PC-9 (cell line): ENCODE measurements around the gene MTHFD2. TPM values are rescaled to one million over a fixed set of nuclear protein-coding genes. Genes with fewer than 3 reads are reported as not detected.

Source experiments
- BruUV-seq: library from RNA; stranded (reverse); fragments of 400-500 nt; replicated peaks from 2 replicates; lab custom pipeline; 2021; lab: Mats Ljungman, UMichigan
- CTCF ChIA-PET: fragments of 300-600 bp; sonication (Branson Sonifier 250); formaldehyde crosslinking; loops from one replicate; lab custom pipeline; 2022; ENCODE audit warnings: antibody characterized with exemption; lab: Charles Lee
- POLR2A ChIA-PET: fragments of 300-600 bp; sonication (Branson Sonifier 250); formaldehyde crosslinking; loops from one replicate; lab custom pipeline; 2022; ENCODE audit warnings: antibody characterized with exemption; ENCODE audit not compliant: unreplicated experiment; lab: Charles Lee
- DNase-seq, 2 experiments: peaks; one replicate each; pipeline versions ENCODE4 v3.0.0 to v3.0.0-alpha.2; 2015 to 2022; ENCODE audit warnings: mixed read lengths in 1 of 2
- H2AFZ ChIP-seq: fragments of 200-600 bp; sonication (generic); 2 replicates; pipeline ENCODE4 v1.8.1; 2017; ENCODE audit warnings: antibody characterized with exemption
- H3F3A ChIP-seq: fragments of 200-600 bp; sonication (generic); 2 replicates; pipeline ENCODE4 v1.8.1; 2017; ENCODE audit warnings: antibody characterized with exemption, mild to moderate bottlenecking, low read depth; ENCODE audit not compliant: insufficient read depth
- H3K27ac ChIP-seq: fragments of 200-600 bp; sonication (generic); 2 replicates; pipeline ENCODE4 v1.6.1; 2016; ENCODE audit warnings: mixed run types
- H3K27me3 ChIP-seq: fragments of 200-600 bp; sonication (generic); 2 replicates; pipeline ENCODE4 v1.6.1; 2016; ENCODE audit warnings: low read depth, mixed run types; ENCODE audit not compliant: insufficient read depth
- H3K36me3 ChIP-seq: fragments of 200-600 bp; sonication (generic); 2 replicates; pipeline ENCODE4 v1.6.1; 2016; ENCODE audit warnings: low read depth, mixed run types
- H3K4me1 ChIP-seq: fragments of 200-600 bp; sonication (generic); replicated peaks from 2 replicates; pipeline ENCODE4 v1.6.1; 2016; ENCODE audit warnings: mixed run types; ENCODE audit not compliant: insufficient read depth
- H3K4me2 ChIP-seq: fragments of 200-600 bp; sonication (generic); 2 replicates; pipeline ENCODE4 v1.6.1; 2017; ENCODE audit warnings: mixed run types
- H3K4me3 ChIP-seq: fragments of 200-600 bp; sonication (generic); 2 replicates; pipeline ENCODE4 v1.6.1; 2016; ENCODE audit warnings: mixed run types
- H3K79me2 ChIP-seq: fragments of 200-600 bp; sonication (generic); 2 replicates; pipeline ENCODE4 v1.6.1; 2017; ENCODE audit warnings: low read depth, mixed run types
- H3K9me2 ChIP-seq: fragments of 200-600 bp; sonication (generic); 2 replicates; pipeline ENCODE4 v1.8.1; 2017; ENCODE audit warnings: mild to moderate bottlenecking; ENCODE audit not compliant: insufficient read depth
- H3K9me3 ChIP-seq: fragments of 200-600 bp; sonication (generic); 2 replicates; pipeline ENCODE4 v1.8.1; 2016; ENCODE audit warnings: low read depth; ENCODE audit not compliant: insufficient read depth
- H4K20me1 ChIP-seq: fragments of 200-600 bp; sonication (generic); 2 replicates; pipeline ENCODE4 v1.8.1; 2017; ENCODE audit not compliant: insufficient read depth
- EZH2 ChIP-seq: fragments of 200-600 bp; sonication (generic); IDR thresholded peaks from 2 replicates; pipeline ENCODE4 v1.8.0; 2017; ENCODE audit warnings: antibody characterized with exemption, low read depth
- intact Hi-C: fragments of 100-400 bp; cut with micrococcal nuclease; formaldehyde crosslinking; loops from one replicate; pipeline ENCODE4 v1.10.0; 2022; ENCODE audit not compliant: unreplicated experiment
- total RNA-seq: library from RNA; stranded (reverse); gene quantifications from 2 replicates; pipeline ENCODE4 v1.2.3, GENCODE V29; 2021
- TF ChIP-seq, protein P1 (sequence below): fragments of 200-600 bp; sonication (generic); conservative IDR thresholded peaks from 2 replicates; pipeline ENCODE4 v1.6.1; 2017; ENCODE audit warnings: mixed run types, antibody characterized with exemption, mild to moderate bottlenecking, moderate library complexity

The MTHFD2 gene
- total RNA-seq, 1 experiment from 2014 or later = 192 TPM

DNA sequence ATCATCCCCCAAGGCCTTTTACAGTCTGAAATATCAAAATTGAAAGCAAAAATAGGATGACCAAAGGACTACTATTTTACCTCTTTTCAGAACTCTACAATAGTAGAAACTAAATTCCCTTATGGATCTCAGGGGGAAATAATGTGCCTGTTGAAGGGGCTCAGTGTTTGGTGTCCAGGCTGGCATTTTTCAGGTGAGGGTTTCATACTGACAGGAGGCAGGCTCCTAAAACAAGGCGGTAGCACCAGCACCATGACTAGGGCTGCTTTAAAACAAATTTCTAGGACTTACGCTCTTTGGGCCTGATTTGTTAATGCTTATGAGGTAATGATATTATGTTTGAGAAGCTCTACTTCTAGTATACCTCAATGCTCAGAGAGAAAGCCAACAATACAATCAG is 45.5 kb upstream of the MTHFD2 start:
- Histone ChIP-seq H3K79me2 (no peaks in the 10 kb centered on the region), H3K9me2 (no peaks in the 10 kb centered on the region), H4K20me1 (0 out of 2 replicates have a peak, but pooled peaks cover 12% of the 10 kb centered on the region), H3K9me3 (no peaks in the 10 kb centered on the region), H2AFZ (no peak overlapping the region), H3F3A (peaks cover 43% of the 10 kb centered on the region), H3K4me3 (no peak overlapping the region), H3K4me2 (no peak overlapping the region), H3K27ac (no peak overlapping the region), H3K27me3 (no peaks in the 10 kb centered on the region), H3K4me1 (no peaks in the 10 kb centered on the region), H3K36me3 (peaks cover 28% of the 10 kb centered on the region; the same call in 1 of the 2 replicates)
- no TSS peak for BruUV-seq
- ChIA-PET POLR2A (interaction anchor here (0.6 kb wide), 1 partner anchor 1081 kb away, joined by 3 read pairs; the partner anchor contains the start of gene SFXN5), CTCF (interaction anchor here (0.6 kb wide), 1 partner anchor 97 kb away, joined by 4 read pairs; no protein-coding TSS in a partner anchor)
- DNase-seq = no peak
- TF ChIP-seq, protein P1, sequence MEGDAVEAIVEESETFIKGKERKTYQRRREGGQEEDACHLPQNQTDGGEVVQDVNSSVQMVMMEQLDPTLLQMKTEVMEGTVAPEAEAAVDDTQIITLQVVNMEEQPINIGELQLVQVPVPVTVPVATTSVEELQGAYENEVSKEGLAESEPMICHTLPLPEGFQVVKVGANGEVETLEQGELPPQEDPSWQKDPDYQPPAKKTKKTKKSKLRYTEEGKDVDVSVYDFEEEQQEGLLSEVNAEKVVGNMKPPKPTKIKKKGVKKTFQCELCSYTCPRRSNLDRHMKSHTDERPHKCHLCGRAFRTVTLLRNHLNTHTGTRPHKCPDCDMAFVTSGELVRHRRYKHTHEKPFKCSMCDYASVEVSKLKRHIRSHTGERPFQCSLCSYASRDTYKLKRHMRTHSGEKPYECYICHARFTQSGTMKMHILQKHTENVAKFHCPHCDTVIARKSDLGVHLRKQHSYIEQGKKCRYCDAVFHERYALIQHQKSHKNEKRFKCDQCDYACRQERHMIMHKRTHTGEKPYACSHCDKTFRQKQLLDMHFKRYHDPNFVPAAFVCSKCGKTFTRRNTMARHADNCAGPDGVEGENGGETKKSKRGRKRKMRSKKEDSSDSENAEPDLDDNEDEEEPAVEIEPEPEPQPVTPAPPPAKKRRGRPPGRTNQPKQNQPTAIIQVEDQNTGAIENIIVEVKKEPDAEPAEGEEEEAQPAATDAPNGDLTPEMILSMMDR = no peak
- no peak for TF ChIP-seq EZH2
- intact Hi-C loops = no loop called here

DNA sequence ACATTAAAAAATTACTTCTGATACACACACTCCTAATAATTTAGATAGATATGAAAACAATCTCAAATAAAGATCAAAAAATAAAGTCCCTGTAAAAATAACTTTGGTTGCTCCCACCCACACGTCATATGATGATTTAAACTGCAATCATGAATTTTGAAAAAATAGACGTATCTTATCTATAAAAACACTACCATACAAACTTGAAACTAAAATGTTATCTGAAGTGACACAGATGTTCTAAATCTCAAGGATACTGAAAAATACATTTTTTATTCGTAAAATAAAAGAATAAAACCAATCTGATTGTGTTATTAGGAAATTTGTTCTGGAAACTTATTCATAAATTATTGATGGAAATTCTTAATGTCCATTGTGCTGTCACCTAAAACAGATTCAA is 42.6 kb upstream of the MTHFD2 start:
- TF ChIP-seq, protein P1 = no peak
- TF ChIP-seq EZH2 = no peak
- H3K27ac ChIP-seq = no peak overlapping the region
- no peak overlapping the region for H2AFZ ChIP-seq
- no peaks in the 10 kb centered on the region for H3K79me2 ChIP-seq
- H3K4me1 ChIP-seq = no peaks in the 10 kb centered on the region
- no peak overlapping the region for H3K4me3 ChIP-seq
- H3F3A ChIP-seq = peaks cover 30% of the 10 kb centered on the region; the same call in 1 of the 2 replicates
- intact Hi-C loops = no loop called here
- no TSS peak for BruUV-seq
- H3K27me3 ChIP-seq = no peaks in the 10 kb centered on the region
- no peak overlapping the region for H3K4me2 ChIP-seq
- H3K9me3 ChIP-seq = no peaks in the 10 kb centered on the region
- no peak for DNase-seq
- peaks cover 21% of the 10 kb centered on the region; the same call in 1 of the 2 replicates for H4K20me1 ChIP-seq
- H3K36me3 ChIP-seq = peaks cover 44% of the 10 kb centered on the region
- ChIA-PET CTCF (no interaction called here), POLR2A (interaction anchor here (0.9 kb wide), 1 partner anchor 327 kb away, joined by 4 read pairs; no protein-coding TSS in a partner anchor)
- no peaks in the 10 kb centered on the region for H3K9me2 ChIP-seq

DNA sequence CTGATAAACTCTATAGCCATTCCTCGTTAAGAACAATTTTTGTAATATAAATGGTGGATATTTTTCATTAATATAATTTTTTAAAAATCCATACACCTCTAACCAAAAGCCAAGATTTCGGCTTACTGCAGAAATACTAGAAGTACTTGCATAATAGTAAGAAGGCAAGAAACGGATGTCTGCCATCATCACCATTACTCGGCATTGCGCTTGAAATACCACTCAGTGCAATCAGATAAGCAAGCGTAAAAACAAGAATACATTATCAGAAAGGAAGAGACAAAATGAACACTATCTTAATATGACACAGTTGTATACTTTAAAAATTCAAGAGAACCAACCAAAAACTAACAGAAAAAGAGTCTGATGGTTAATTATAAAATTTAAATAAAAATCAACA is 35.5 kb upstream of the MTHFD2 start:
- H3K9me3 ChIP-seq = no peaks in the 10 kb centered on the region; the same call in 1 of the 2 replicates
- peaks cover 48% of the 10 kb centered on the region for H4K20me1 ChIP-seq
- intact Hi-C loops = no loop called here
- ChIA-PET POLR2A (no interaction called here), CTCF (no interaction called here)
- H3K4me2 ChIP-seq = no peak overlapping the region
- H3K4me1 ChIP-seq = no peaks in the 10 kb centered on the region
- DNase-seq = no peak
- H3K4me3 ChIP-seq = no peak overlapping the region
- H3K36me3 ChIP-seq = peaks cover 60% of the 10 kb centered on the region
- H3K27ac ChIP-seq = no peak overlapping the region
- no peak overlapping the region for H2AFZ ChIP-seq
- H3K9me2 ChIP-seq = no peaks in the 10 kb centered on the region
- BruUV-seq = no TSS peak
- H3K27me3 ChIP-seq = no peaks in the 10 kb centered on the region
- peaks cover 10% of the 10 kb centered on the region; the same call in 1 of the 2 replicates for H3F3A ChIP-seq
- peaks cover 14% of the 10 kb centered on the region; the same call in 1 of the 2 replicates for H3K79me2 ChIP-seq
- TF ChIP-seq, protein P1 = no peak
- TF ChIP-seq EZH2 = no peak
